Sigmoid colon (tissue), 4 donors: Measurements from ENCODE around the gene NOS1AP.

Experiments used
- EP300 ChIP-seq, 4 donors: sonication (generic); formaldehyde crosslinking; IDR thresholded peaks; one replicate each; pipeline ENCODE4 v1.6.1; 2017; ENCODE audit warnings: antibody characterized with exemption in 4 of 4
- POLR2AphosphoS5 ChIP-seq, 4 donors: sonication (generic); formaldehyde crosslinking; IDR thresholded peaks; one replicate each; pipeline ENCODE4 v1.6.1; 2017; ENCODE audit warnings: antibody characterized with exemption in 4 of 4
- TF ChIP-seq, protein P1 (sequence below), 4 experiments: fragments of 450-650 bp in 3 of 4; fragments of 200-600 bp in 1 of 4; IDR thresholded peaks; one replicate each; pipeline ENCODE4 v1.5.1; 2016 to 2019; ENCODE audit warnings: antibody characterized with exemption in 4 of 4, mild to moderate bottlenecking in 3 of 4, moderate library complexity in 2 of 4

GRCh38 chr1:162365284-162366020 lies 296.0 kb downstream of the NOS1AP start:
- TF ChIP-seq, protein P1, sequence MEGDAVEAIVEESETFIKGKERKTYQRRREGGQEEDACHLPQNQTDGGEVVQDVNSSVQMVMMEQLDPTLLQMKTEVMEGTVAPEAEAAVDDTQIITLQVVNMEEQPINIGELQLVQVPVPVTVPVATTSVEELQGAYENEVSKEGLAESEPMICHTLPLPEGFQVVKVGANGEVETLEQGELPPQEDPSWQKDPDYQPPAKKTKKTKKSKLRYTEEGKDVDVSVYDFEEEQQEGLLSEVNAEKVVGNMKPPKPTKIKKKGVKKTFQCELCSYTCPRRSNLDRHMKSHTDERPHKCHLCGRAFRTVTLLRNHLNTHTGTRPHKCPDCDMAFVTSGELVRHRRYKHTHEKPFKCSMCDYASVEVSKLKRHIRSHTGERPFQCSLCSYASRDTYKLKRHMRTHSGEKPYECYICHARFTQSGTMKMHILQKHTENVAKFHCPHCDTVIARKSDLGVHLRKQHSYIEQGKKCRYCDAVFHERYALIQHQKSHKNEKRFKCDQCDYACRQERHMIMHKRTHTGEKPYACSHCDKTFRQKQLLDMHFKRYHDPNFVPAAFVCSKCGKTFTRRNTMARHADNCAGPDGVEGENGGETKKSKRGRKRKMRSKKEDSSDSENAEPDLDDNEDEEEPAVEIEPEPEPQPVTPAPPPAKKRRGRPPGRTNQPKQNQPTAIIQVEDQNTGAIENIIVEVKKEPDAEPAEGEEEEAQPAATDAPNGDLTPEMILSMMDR (IDR thresholded peaks at IDR 0.05) = no peak
- no peak for TF ChIP-seq EP300 (IDR thresholded peaks at IDR 0.05)
- no peak for TF ChIP-seq POLR2AphosphoS5 (IDR thresholded peaks at IDR 0.05)
